ENCODE results near the gene CIP2A. TPM values are rescaled to one million over a fixed set of nuclear protein-coding genes. Genes with fewer than 3 reads are reported as not detected.

Gene CIP2A
- total and polyA plus RNA-seq, 2 of the 13 experiments (the other 11 are each of a cell fraction or from before 2014, with no cell fraction given) = 7.8 to 36.9 TPM

DNA sequence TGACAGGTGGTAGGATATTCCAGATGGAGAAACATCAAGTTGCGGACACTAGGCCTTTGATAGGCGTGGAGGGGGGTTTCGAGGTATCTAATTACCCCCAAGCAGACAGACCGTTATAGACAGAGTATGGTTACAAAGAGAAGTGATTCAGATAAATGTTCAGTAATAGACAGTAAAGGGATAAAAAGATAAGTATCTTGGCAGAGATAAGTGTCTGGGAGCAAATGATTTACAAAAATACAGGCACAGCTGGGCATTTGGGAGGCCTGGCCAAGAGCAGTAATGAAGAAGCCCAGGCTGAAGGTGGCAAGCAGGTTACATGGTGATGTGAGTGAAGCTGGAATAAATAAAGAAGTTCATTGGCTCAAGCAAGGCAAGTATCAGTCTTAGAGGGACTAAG is 78.2 kb downstream of the CIP2A start (continued):
- TF ChIP-seq, protein P1, sequence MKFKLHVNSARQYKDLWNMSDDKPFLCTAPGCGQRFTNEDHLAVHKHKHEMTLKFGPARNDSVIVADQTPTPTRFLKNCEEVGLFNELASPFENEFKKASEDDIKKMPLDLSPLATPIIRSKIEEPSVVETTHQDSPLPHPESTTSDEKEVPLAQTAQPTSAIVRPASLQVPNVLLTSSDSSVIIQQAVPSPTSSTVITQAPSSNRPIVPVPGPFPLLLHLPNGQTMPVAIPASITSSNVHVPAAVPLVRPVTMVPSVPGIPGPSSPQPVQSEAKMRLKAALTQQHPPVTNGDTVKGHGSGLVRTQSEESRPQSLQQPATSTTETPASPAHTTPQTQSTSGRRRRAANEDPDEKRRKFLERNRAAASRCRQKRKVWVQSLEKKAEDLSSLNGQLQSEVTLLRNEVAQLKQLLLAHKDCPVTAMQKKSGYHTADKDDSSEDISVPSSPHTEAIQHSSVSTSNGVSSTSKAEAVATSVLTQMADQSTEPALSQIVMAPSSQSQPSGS (CRISPR knock-in tag; IDR thresholded peaks at IDR 0.05) = no peak

GRCh38 chr3:108510496-108510895 is 78.7 kb downstream of the CIP2A start, which contains the start of gene MYH15:
MYH15 (minus strand) TSS chr3:108510596; CDS start chr3:108510530, 66 bp downstream.
- H3K27me3 ChIP-seq (ENCODE audit: control insufficient read depth in 1 of 2, insufficient read depth in 2 of 2, low read length in 2 of 2) = no peaks in the 10 kb centered on the region; a peak in 1 of 5 replicates

More at GRCh38 chr3:108510496-108510895, 78.7 kb downstream of the CIP2A start, which contains the start of gene MYH15:
- POLR2A ChIA-PET = no interaction called here
- no peak within 1 kb of the TSS for H3K27ac ChIP-seq (ENCODE audit: extremely low read length, insufficient read depth, low read length)
- H3K9ac ChIP-seq (ENCODE audit: insufficient read depth, low read depth, low read length) = no peak within 1 kb of the TSS
- no peak for TF ChIP-seq PAF1 (CRISPR knock-in tag; IDR thresholded peaks at IDR 0.05)
- TF ChIP-seq, protein P2, sequence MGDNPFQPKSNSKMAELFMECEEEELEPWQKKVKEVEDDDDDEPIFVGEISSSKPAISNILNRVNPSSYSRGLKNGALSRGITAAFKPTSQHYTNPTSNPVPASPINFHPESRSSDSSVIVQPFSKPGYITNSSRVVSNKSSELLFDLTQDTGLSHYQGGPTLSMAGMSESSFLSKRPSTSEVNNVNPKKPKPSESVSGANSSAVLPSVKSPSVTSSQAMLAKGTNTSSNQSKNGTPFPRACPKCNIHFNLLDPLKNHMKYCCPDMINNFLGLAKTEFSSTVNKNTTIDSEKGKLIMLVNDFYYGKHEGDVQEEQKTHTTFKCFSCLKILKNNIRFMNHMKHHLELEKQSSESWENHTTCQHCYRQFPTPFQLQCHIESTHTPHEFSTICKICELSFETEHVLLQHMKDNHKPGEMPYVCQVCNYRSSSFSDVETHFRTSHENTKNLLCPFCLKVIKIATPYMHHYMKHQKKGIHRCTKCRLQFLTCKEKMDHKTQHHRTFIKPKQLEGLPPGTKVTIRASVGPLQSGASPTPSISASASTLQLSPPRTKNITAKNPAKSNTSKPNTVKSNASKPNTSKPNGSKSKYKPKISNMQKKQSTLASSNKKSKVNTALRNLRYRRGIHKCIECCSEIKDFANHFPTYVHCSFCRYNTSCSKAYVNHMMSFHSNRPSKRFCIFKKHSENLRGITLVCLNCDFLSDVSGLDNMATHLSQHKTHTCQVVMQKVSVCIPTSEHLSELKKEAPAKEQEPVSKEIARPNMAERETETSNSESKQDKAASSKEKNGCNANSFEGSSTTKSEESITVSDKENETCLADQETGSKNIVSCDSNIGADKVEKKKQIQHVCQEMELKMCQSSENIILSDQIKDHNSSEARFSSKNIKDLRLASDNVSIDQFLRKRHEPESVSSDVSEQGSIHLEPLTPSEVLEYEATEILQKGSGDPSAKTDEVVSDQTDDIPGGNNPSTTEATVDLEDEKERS (CRISPR knock-in tag; IDR thresholded peaks at IDR 0.05) = no peak
- no peak for TF ChIP-seq RFXANK (CRISPR knock-in tag; IDR thresholded peaks at IDR 0.05)
- no peak for TF ChIP-seq ZNF180 (CRISPR knock-in tag; IDR thresholded peaks at IDR 0.05; ENCODE audit: borderline replicate concordance, low read depth)
- TF ChIP-seq KMT2A (CRISPR knock-in tag; IDR thresholded peaks at IDR 0.05) = no peak
- TF ChIP-seq SMARCC2 (IDR thresholded peaks at IDR 0.05) = no peak
- H2AFZ ChIP-seq (ENCODE audit: low read length) = no peak within 1 kb of the TSS
- H4K20me1 ChIP-seq (ENCODE audit: insufficient read depth, low read length) = no peaks in the 10 kb centered on the region
- no peak within 1 kb of the TSS for H3K4me2 ChIP-seq (ENCODE audit: low read depth, low read length)
- H3K4me3 ChIP-seq (replicated peaks in 1 of 3; ENCODE audit: insufficient read depth in 1 of 3, low read depth in 2 of 3, low read length in 3 of 3) = no peak within 1 kb of the TSS
- BruUV-seq (replicated peaks) = no TSS peak
- 22% methylated on average over 3 of the region's 3 CpGs for WGBS (ENCODE audit: low lambda C conversion rate)
- in situ Hi-C loops (cut with HindIII; ENCODE audit: extremely low pct_ligation_motif_present, low pct_unique_long_range_greater_than_20kb) (no loop called here), intact Hi-C loops (cut with micrococcal nuclease; ENCODE audit: unreplicated experiment) (no loop called here)
- DNase-seq (ENCODE audit: low spot score) = no peak
- H3K79me2 ChIP-seq (ENCODE audit: insufficient read depth, low read length) = no peaks in the 10 kb centered on the region
- ATAC-seq = no peak
- CTCF ChIA-PET (ENCODE audit: low intra/inter-chr PET ratio, low total read pairs) = no interaction called here
- H3K9me3 ChIP-seq (ENCODE audit: low read length) = no peaks in the 10 kb centered on the region
- no peaks in the 10 kb centered on the region for H3K36me3 ChIP-seq (replicated peaks in 1 of 2; ENCODE audit: control insufficient read depth in 1 of 2, insufficient read depth in 2 of 2, low read length in 2 of 2)
- no peak for FAIRE-seq
- no peaks in the 10 kb centered on the region for H3K4me1 ChIP-seq (ENCODE audit: insufficient read depth, low read length)
